Measurements from ENCODE around the gene CCDC88B. TPM values are rescaled to one million over a fixed set of nuclear protein-coding genes. Genes with fewer than 3 reads are reported as not detected.

Gene CCDC88B
- total and polyA plus RNA-seq, 9 of the 15 experiments (the other 6 are each of a cell fraction or from before 2014, with no cell fraction given) = 0.13 to 18.1 (median 7.9) TPM

DNA sequence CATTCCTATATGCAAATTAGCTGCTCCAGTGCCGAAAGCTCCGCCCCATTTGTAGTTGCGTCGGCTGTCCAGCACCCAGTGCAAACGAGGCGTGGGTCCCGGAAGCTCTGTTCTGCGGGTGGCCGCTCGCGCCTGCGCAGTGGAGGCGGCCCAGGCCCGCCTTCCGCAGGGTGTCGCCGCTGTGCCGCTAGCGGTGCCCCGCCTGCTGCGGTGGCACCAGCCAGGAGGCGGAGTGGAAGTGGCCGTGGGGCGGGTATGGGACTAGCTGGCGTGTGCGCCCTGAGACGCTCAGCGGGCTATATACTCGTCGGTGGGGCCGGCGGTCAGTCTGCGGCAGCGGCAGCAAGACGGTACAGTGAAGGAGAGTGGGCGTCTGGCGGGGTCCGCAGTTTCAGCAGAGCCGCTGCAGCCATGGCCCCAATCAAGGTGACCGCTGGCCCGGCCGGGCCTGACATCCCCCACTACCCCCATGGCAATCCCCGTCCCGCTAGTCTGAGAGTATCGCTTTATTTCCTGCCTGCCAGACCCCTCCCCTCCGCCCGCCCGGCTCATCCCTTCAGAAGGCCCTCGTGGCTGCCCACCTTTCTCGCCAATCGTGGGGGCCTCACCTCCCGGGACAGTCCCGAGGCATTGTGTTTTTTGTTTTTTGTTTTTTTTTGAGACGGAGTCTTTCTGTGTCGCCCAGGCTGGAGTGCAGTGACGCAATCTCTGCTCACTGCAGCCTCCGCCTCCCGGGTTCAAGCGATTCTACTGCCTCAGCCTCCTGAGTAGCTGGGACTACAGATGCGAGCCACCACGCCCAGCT lies 21.8 kb upstream of the CCDC88B start, which contains the start of gene PRDX5 (continued):
- TF ChIP-seq, protein P1, sequence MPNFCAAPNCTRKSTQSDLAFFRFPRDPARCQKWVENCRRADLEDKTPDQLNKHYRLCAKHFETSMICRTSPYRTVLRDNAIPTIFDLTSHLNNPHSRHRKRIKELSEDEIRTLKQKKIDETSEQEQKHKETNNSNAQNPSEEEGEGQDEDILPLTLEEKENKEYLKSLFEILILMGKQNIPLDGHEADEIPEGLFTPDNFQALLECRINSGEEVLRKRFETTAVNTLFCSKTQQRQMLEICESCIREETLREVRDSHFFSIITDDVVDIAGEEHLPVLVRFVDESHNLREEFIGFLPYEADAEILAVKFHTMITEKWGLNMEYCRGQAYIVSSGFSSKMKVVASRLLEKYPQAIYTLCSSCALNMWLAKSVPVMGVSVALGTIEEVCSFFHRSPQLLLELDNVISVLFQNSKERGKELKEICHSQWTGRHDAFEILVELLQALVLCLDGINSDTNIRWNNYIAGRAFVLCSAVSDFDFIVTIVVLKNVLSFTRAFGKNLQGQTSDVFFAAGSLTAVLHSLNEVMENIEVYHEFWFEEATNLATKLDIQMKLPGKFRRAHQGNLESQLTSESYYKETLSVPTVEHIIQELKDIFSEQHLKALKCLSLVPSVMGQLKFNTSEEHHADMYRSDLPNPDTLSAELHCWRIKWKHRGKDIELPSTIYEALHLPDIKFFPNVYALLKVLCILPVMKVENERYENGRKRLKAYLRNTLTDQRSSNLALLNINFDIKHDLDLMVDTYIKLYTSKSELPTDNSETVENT (CRISPR knock-in tag; IDR thresholded peaks at IDR 0.05) = peak; percentile 86
- TF ChIP-seq KLF10 (CRISPR knock-in tag; IDR thresholded peaks at IDR 0.05) = no peak
- no peak for TF ChIP-seq ZNF24 (IDR thresholded peaks at IDR 0.05)
- no peak for TF ChIP-seq CHCHD3 (CRISPR knock-in tag; IDR thresholded peaks at IDR 0.05)
- peak; percentile 45; the same call in 1 of the 2 replicates for TF ChIP-seq RFX5 (IDR thresholded peaks at IDR 0.05; ENCODE audit: low read depth, low read length)
- no peak for TF ChIP-seq SMAD1 (IDR thresholded peaks at IDR 0.05; ENCODE audit: low read depth, low read length, partially characterized antibody)
- peak; percentile 8; the same call in 1 of the 2 replicates for TF ChIP-seq GATAD2A (IDR thresholded peaks at IDR 0.05)
- TF ChIP-seq CCNT2 (IDR thresholded peaks at IDR 0.05; ENCODE audit: borderline replicate concordance, extremely low read depth, insufficient read length, low read depth, low read length) = peak; percentile 90
- TF ChIP-seq, protein P2, sequence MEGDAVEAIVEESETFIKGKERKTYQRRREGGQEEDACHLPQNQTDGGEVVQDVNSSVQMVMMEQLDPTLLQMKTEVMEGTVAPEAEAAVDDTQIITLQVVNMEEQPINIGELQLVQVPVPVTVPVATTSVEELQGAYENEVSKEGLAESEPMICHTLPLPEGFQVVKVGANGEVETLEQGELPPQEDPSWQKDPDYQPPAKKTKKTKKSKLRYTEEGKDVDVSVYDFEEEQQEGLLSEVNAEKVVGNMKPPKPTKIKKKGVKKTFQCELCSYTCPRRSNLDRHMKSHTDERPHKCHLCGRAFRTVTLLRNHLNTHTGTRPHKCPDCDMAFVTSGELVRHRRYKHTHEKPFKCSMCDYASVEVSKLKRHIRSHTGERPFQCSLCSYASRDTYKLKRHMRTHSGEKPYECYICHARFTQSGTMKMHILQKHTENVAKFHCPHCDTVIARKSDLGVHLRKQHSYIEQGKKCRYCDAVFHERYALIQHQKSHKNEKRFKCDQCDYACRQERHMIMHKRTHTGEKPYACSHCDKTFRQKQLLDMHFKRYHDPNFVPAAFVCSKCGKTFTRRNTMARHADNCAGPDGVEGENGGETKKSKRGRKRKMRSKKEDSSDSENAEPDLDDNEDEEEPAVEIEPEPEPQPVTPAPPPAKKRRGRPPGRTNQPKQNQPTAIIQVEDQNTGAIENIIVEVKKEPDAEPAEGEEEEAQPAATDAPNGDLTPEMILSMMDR (IDR thresholded peaks at IDR 0.05 in 2 of 3, conservative IDR thresholded peaks at IDR 0.05 in 1 of 3; ENCODE audit: insufficient read depth in 2 of 3, low read depth in 1 of 3, low read length in 3 of 3) = peak; percentile 65 to 96 (median 94)
- no peak for TF ChIP-seq TFAM (CRISPR knock-in tag; conservative IDR thresholded peaks at IDR 0.05)
- no peak for TF ChIP-seq NUFIP1 (IDR thresholded peaks at IDR 0.05; ENCODE audit: partially characterized antibody)
- TF ChIP-seq SPI1 (IDR thresholded peaks at IDR 0.05; ENCODE audit: borderline replicate concordance, low read depth, low read length) = 0 out of 2 replicates have a peak, but pooled peaks have one; percentile 32
- TF ChIP-seq, protein P3, sequence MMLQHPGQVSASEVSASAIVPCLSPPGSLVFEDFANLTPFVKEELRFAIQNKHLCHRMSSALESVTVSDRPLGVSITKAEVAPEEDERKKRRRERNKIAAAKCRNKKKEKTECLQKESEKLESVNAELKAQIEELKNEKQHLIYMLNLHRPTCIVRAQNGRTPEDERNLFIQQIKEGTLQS (IDR thresholded peaks at IDR 0.05) = peak; percentile 95
- TF ChIP-seq, protein P3 (CRISPR knock-in tag; conservative IDR thresholded peaks at IDR 0.05) = 0 out of 2 replicates have a peak, but pooled peaks have one; percentile 48
- TF ChIP-seq, protein P4, sequence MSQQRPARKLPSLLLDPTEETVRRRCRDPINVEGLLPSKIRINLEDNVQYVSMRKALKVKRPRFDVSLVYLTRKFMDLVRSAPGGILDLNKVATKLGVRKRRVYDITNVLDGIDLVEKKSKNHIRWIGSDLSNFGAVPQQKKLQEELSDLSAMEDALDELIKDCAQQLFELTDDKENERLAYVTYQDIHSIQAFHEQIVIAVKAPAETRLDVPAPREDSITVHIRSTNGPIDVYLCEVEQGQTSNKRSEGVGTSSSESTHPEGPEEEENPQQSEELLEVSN (IDR thresholded peaks at IDR 0.05; ENCODE audit: borderline replicate concordance in 1 of 2, extremely low read depth in 1 of 2, insufficient read depth in 1 of 2, insufficient read length in 1 of 2, low read depth in 1 of 2, low read length in 1 of 2, poor library complexity in 1 of 2, severe bottlenecking in 1 of 2) = peak in 1 of 2 experiments; percentile 77
- TF ChIP-seq, protein P5, sequence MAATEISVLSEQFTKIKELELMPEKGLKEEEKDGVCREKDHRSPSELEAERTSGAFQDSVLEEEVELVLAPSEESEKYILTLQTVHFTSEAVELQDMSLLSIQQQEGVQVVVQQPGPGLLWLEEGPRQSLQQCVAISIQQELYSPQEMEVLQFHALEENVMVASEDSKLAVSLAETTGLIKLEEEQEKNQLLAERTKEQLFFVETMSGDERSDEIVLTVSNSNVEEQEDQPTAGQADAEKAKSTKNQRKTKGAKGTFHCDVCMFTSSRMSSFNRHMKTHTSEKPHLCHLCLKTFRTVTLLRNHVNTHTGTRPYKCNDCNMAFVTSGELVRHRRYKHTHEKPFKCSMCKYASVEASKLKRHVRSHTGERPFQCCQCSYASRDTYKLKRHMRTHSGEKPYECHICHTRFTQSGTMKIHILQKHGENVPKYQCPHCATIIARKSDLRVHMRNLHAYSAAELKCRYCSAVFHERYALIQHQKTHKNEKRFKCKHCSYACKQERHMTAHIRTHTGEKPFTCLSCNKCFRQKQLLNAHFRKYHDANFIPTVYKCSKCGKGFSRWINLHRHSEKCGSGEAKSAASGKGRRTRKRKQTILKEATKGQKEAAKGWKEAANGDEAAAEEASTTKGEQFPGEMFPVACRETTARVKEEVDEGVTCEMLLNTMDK (IDR thresholded peaks at IDR 0.05; ENCODE audit: borderline replicate concordance, insufficient read depth, low read depth, low read length, poor library complexity, severe bottlenecking) = peak; percentile 84
- peak; percentile 89 for TF ChIP-seq CEBPB (tag; IDR thresholded peaks at IDR 0.05)
- no peak for TF ChIP-seq HNRNPK (IDR thresholded peaks at IDR 0.05; ENCODE audit: low read depth, low read length, poor library complexity, severe bottlenecking)
